GM18951 (cell line): ENCODE results near the gene GABRR1.

Source experiments
- POLR2A ChIP-seq: IDR thresholded peaks from 4 replicates; pipeline ENCODE4 v1.6.1; 2011; ENCODE audit warnings: mild to moderate bottlenecking; ENCODE audit not compliant: insufficient read length, insufficient read depth; ENCODE audit errors: extremely low read depth
- in situ Hi-C: fragments of 300-500 bp; cut with MboI; formaldehyde crosslinking; loops from one replicate; pipeline ENCODE4 v1.12.0; 2022; ENCODE audit warnings: low sequenced_read_pairs, mixed read lengths, inconsistent platforms; ENCODE audit not compliant: unreplicated experiment

GABRR1 gene

DNA sequence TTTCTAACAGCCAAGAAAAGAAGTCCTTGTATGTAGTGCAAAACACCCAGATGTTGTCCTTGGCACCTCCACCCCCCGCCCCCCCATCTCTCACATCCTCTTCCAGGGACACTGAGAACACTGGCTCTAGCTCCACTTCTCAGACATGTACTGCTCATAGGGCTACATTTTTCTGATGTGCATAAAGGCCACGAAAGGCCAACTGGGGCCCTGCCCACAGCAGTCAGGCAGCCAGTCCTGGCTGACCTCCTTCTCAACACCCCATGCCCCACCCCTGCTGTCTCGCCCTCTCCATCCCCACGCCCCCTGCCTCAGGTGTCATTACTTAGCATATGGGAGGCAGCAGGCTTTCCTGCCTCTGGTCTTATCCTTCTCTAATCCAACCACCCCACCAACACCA lies 11.3 kb downstream of the GABRR1 start:
- in situ Hi-C loops, result no loop called here
- no peak for TF ChIP-seq POLR2A

DNA sequence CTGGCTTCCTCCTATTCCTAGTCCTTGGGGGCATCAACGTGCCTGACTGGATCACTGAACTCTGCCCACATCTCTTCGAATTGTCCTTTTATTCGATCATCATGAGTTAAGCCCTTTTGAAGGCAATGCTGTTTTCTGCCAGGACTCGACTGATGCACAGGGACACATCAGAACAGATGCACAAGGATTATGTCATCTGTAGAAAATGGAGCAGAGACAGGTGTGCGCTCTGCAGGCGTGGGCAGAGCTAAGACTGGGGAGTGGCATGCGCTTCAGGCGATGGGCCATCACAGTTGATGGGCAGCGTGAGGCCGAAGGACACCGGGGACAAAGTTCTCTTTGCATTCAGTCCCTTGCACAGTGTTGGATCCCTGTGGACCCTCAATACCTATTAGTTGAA lies 13.1 kb downstream of the GABRR1 start:
- no peak for TF ChIP-seq POLR2A
- in situ Hi-C loops, result no loop called here

GRCh38 chr6:89200706-89201215 lies 16.4 kb downstream of the GABRR1 start:
- in situ Hi-C loops, result no loop called here
- TF ChIP-seq POLR2A, result no peak

DNA sequence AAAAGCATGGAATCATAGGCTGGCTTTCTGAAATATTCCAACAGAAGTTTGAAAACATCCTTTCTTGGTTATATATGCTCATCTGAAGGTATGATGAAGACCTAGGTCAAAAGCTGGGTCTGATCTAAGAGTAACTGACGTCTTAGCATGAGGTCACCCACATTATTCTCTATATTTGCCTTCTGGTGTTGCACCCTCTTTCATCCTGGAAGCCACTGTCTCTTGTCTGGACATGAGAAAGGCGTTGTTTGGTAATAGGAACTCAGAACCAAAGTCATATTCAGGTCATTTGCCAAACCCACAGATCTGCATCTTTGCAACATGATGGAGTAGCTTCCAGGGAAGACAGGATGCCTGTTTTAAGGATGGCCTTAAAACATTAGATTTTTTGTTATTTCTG lies 17.6 kb downstream of the GABRR1 start:
- no peak for TF ChIP-seq POLR2A
- in situ Hi-C loops, result no loop called here

- no peak for TF ChIP-seq POLR2A
- in situ Hi-C loops, result no loop called here
Measured at GRCh38 chr6:89198235-89198634, 18.9 kb downstream of the GABRR1 start.

DNA sequence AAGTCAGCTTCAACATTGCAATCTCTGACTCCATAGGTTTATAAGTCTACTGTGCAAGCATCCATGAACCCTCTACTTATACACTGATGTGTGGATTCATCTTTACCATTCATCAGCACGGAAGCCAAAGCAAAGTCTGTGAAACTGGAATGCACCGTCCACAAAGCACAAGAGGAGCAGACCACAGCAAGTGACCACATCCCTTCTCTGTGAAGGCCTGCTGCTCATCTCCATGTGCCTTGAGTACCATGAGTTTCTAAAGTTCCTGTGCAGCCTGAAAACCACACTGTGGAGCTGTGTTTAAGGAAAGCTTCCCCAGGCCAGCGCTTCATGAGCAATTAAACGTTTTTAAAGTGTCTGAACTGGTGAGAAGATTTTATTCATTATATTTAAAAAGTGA lies 20.0 kb downstream of the GABRR1 start:
- in situ Hi-C loops, result no loop called here
- TF ChIP-seq POLR2A, result no peak

- TF ChIP-seq POLR2A, result no peak
- in situ Hi-C loops, result no loop called here
Measured at GRCh38 chr6:89194559-89194958, 22.6 kb downstream of the GABRR1 start.

DNA sequence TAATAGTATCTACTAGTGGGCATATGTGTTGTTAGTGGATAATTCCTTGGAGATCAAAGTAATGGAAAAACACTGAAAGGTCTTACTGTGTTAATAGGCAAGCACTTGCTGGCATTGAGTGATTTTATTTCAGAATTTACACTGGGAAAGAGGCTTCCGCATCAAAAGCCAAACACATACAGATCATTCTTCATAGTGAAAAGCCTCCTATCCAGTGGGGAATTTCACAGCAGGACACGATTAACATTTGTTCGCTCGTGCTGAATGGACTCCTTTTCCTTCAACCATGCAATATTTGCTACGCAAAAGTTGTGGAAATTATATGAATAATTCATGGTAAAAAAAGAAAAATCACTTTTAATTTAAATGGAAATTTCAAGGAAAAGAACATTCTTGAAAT lies 26.4 kb downstream of the GABRR1 start:
- in situ Hi-C loops, result no loop called here
- TF ChIP-seq POLR2A, result no peak

GRCh38 chr6:89187504-89187903 lies 29.7 kb downstream of the GABRR1 start:
- no peak for TF ChIP-seq POLR2A
- in situ Hi-C loops, result no loop called here

DNA sequence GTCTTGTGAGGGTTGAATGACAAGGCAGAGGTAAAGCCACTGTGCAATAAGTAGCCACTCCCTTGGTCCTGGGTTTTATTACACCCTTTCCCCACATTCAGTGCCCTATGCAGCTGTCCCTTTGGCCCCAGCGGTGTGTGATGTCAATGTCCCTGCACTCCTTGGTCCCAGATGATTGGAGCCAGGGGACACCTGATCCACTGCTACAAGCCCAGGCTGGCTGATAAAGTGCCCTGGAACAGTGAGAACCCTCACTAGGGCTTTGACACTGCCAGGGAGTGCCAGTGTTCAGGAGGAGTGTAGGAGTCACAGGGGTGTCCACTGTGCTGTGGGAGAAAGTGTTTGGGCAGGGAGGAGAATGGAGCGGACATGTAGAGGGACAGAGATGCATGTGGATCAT lies 30.4 kb downstream of the GABRR1 start:
- TF ChIP-seq POLR2A, result no peak
- in situ Hi-C loops, result no loop called here

GRCh38 chr6:89184344-89184743 lies 32.8 kb downstream of the GABRR1 start:
- TF ChIP-seq POLR2A, result no peak
- in situ Hi-C loops, result no loop called here

- TF ChIP-seq POLR2A, result no peak
- in situ Hi-C loops, result no loop called here
Measured at GRCh38 chr6:89183294-89183693, 33.9 kb downstream of the GABRR1 start.

- in situ Hi-C loops, result no loop called here
- TF ChIP-seq POLR2A, result no peak
Measured at GRCh38 chr6:89180971-89181370, 36.2 kb downstream of the GABRR1 start.

GRCh38 chr6:89180112-89180511 lies 37.0 kb downstream of the GABRR1 start:
- in situ Hi-C loops, result no loop called here
- no peak for TF ChIP-seq POLR2A

DNA sequence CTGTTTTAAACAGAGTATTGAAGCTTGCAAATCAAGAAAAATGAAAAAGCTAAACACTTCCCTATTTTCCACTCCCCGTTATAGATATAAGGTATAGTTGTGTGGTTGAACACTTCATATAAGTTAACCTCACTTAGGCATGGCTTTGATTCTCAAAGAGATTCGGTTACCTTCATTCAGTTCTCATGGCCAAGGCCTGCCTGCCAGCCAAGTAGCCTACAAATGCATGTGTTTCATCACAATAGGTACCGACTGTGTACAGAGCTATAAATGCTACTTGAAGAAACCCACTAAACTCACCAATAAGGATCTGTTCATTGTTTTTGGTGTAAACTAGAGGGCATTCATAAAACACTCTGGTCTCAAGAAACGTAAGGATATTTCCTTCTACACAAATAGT lies 43.5 kb downstream of the GABRR1 start:
- in situ Hi-C loops, result no loop called here
- no peak for TF ChIP-seq POLR2A
